ENCODE data around the gene MED10.

Gene MED10

DNA sequence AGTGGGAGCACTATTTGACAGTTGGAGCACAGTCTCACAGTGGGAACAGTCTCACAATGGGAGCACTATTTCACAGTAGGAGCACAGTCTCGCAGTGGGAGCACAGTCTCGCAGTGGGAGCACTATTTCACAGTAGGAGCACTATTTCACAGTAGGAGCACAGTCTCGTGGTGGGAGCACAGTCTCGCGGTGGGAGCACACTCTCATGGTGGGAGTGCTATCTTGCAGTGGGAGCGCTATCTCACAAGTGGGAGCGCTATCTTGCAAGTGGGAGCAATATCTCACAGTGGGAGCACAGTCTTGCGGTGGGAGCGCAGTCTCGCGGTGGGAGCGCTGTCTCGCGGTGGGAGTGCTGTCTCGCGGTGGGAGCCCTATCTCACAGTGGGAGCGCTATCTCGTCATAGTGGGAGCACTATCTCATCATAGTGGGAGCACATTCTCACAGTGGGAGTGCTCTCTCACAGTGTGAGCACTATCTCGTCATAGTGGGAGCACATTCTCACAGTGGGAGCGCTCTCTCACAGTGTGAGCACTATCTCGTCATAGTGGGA is 56.1 kb downstream of the MED10 start:
- DNase-seq (ENCODE audit: insufficient read length, low spot score) = no peak
- no peak for FAIRE-seq
- TF ChIP-seq POU2F2 (IDR thresholded peaks at IDR 0.05; ENCODE audit: low read depth, low read length) (no peak), POLR2A (IDR thresholded peaks at IDR 0.05; ENCODE audit: low read depth, low read length) (no peak), SPI1 (IDR thresholded peaks at IDR 0.05; ENCODE audit: low read depth, low read length) (no peak), TAF1 (IDR thresholded peaks at IDR 0.05; ENCODE audit: low read depth, low read length) (no peak), PAX5 (IDR thresholded peaks at IDR 0.05; ENCODE audit: insufficient read depth, low read length, severe bottlenecking) (no peak), POLR2AphosphoS5 (IDR thresholded peaks at IDR 0.05; ENCODE audit: low read depth, low read length) (no peak)
